ENCODE results near the gene ITIH4.

Gene ITIH4

DNA sequence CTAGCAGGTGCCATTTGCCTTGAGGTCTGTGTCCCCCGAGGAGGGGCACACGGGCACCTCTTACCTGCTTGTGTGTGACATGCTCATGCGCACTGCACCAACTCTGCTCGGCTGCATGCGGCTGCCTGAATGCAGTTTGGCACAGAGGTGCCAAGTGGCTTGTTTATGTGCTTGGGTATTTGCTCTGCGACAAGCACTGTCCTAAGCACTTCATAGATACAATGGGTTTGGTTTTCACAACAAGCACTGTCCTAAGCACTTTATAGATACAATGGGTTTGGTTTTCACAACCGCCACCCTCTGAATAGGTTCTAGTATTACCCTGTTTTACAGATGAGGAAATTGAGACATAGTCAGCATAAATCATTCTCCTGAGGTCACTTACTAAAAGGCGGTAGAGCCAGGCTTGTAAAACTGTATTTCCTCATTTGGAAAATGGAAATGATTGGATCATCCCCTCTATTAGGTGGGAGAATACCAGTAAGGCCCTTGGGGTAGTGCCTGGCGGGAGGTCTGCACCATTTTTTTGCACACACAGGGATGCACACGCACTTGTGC lies 487 bp downstream of the ITIH4 start:
- no peak for DNase-seq

DNA sequence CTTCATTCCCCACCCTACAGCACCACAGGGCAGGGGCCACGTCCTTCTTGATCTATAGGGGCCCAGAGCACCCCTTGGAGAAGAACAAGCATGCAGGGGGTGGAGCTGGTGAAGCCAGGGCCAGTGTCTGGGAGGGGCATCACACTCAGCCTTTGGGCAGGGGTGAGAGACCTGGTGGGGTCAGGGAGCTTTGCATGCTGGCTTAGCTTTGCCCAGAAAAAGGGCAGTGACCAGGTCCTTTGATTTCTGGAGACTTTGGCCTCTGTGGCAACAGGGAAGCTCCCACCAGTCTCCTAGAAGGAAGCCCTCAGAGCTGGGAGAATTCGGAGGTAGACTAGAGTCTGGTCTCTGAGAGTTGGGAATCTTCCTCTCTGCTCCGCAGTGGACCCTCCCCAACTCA lies 990 bp downstream of the ITIH4 start:
- no peak for DNase-seq

DNA sequence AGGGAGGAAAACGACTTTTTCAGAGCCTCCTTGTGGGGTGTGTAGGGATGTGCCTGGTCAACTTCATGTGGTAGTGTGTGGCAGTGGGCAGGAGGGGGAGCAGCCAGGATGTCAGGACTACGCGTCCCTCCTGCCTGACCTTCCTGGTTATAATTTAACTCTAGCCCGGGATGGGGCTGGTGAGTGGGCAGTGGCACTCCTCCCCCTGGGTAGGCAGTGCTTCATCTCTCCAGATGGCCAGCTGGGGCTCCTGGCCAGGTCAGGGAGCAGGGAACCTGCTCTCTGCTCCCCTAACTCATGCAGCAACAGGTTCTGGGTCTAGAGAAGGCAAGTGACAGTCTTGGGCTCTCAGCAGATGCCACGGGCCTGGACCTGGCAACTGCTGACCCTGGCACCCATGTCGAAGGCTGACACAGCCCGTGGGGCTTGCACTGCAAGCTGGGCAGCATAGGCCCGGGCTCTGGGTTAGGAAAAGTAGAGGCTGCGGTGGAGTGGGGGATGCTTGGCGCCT lies 2.6 kb downstream of the ITIH4 start:
- DNase-seq: no peak

DNA sequence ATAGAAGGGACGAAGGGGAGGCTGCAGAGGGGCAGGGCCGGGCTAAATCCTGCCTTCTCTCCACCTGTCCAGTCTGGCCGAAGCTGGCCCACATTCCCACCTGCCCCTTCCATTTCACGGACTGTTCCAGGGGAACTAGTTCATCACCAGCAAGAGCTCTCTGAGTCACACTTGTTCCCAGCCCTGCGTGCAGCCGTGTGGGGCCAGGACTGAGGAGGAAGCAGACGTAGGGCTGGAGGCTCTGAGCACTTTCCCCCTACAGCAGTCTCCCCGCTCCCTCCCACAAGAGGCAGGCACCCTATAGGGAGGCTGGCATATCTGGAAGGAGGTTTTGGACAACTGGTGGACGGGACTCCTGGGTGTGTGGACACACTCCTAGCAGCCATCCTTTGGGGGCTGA lies 3.0 kb downstream of the ITIH4 start:
- no peak for DNase-seq

DNA sequence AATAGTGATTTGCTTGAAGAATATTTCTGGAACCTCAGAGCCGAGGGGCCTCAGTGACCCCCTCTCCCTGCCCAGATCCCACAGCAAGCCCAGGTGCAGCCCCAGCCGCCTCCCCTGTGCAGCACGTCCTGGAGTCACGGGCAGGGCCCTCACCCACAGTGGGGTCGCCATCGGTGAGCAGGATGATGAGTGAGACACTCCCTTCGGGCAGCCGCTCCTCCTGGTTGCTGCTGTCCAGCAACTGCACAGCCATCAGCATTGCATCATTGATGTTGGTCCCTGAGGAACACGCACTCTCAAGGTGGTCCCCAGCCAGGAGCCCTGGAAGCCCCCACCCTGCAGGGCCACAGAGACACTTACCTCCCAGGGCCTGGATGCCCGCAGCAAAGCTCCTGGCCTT lies 6.4 kb downstream of the ITIH4 start:
- DNase-seq: no peak

DNA sequence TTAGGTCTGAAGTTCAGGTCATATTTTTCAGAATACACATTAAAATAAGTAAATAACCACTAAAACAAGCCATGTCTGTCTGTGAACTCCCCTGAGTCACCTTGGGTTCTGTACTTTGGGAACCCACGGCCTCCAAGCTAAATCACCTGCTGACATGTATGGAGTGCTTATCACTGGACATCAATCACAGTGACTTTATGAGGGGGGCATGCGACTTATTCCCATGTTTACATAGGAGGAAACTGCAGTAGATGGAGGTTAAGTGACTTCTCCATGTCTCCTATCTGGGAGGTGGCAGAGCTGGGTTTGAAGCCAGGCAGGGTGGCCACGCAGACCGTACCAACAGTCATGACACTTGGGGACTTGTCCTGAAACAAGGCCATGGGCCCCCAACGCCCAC lies 8.1 kb downstream of the ITIH4 start:
- no peak for DNase-seq

DNA sequence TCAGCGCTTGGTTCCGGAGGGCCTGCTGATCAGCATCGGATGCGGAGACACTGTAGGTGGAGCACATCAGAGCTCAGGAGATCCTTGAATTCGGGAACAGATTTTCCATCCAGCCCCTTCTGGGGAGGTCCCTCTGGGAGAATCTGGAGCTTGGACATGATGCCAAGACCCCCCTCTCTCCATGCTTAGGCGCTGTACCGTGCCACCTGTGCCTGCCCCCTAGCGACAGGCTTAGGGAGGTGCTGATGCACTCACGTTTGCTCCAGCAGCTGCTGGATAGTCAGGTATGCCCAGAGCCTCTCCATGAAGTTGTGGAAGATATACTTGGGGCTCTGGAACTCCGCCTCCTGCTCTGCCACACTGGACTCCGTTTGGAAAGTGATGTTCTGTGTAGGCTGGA lies 9.7 kb downstream of the ITIH4 start:
- no peak for DNase-seq

DNA sequence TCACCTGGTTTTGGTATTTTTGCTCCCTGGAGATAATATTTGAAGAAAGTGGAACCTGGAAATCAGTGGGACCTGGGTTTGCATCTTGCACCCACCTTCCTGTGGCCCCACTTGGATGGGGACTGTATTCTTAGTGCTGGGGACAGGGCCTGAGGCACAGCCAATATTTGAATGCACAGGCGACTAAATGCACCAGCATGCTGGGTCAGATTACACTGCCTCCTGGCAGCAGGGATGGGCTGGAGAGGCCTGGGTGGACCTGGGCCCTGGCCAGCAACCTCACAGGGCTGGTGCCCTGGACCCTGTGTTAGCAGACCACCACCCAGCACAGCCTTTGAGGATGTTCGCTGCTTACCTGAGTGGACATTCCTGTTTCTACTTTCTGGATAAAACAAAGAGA lies 10.5 kb downstream of the ITIH4 start:
- DNase-seq: no peak

DNA sequence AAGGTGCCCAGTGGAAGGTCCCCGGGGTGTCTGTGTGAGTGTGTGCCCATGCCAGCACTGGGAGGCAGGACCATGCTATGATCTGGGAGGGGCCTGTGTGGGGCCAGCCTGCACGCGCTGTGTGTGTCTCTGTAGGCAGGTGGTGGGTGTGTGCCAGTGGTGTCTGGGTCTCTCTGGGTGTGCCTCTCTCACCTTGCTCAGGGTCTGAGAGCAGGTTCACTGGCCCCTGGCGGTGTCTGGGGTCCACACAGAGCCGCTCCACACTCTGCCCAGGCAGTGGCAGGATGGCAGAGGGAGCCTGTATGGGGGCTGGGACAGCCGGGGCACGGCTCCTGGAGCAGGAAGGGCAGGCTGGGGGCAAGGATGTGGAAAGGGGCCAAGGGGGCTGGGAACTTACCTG lies 12.6 kb downstream of the ITIH4 start:
- no peak for DNase-seq

DNA sequence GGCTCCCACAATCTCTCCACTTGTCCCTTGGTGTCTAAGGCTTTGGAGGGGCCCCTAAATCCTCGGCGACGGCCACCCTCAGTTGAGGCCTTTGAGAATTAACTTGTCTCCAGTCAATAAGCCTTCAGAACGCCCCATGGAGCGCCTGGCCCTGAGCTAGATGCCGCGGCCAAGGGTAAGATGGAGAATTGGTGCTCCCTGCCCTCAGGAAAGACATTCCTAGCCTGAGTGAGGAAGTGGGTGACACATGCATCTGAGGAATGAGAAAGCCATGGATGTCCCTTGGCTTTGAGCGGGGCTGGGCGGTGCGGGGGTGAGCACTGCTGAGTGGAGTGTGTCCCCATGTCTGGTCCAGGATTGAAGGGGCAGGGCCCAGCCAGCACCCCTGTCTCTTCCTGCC lies 13.3 kb downstream of the ITIH4 start:
- DNase-seq: no peak

DNA sequence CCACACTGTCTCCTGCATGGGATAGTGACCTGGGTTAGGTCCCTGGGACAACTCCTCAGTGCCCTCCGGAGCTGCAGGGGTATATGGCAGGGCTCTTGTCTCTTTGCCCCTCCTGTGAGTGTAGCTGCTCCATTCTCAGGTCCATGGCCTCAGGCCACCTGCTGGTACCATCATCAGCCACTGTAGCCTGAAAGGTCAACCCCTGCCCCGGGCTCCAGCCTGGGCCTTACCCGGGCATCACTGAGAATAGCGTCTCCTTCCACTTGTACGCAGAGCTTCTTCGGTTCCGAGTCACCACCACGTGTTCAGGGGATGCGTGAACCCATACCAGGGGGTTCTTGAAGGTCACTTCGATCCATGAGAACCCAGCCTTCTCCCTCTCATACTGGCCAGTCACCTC lies 13.8 kb downstream of the ITIH4 start:
- DNase-seq: no peak

DNA sequence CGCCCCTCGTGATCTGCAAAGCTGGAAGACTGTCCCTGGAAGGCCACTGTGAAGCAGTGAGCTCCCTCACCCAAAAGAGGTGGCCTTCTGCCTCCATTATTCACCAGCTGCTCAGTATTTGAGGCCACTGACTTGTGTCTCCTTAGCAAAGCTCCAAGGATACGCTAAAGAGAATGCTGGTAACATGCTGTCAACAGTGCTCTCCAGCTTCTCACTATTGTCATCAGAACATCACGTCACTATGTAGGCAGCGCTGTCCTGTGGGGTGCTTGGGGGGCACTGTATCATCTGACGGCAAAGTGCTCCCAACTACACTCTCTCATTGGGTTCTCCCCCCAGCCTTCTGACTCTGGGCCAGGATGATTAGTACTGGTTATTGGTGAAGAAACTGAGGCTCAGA lies 14.3 kb downstream of the ITIH4 start:
- DNase-seq: no peak

DNA sequence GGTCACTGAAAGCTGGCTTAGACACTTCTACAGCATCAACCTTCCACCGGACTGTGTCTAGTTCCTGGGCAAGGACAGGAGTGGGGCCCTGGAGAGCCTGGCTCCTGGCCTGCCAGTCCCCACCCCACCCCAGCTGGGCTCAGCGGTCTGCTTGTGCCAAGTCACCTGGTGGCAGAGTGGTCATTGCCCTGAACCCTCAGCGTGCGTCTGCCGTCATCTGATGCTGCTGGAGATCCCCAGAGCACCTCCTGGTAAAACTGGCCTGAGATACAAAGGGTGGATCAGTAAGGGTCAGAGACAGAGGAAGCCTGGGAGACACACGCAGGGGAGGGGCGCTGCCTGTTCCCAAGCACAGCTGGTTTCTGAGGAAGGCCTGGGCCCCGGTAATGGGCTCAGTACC lies 16.7 kb downstream of the ITIH4 start:
- no peak for DNase-seq

DNA sequence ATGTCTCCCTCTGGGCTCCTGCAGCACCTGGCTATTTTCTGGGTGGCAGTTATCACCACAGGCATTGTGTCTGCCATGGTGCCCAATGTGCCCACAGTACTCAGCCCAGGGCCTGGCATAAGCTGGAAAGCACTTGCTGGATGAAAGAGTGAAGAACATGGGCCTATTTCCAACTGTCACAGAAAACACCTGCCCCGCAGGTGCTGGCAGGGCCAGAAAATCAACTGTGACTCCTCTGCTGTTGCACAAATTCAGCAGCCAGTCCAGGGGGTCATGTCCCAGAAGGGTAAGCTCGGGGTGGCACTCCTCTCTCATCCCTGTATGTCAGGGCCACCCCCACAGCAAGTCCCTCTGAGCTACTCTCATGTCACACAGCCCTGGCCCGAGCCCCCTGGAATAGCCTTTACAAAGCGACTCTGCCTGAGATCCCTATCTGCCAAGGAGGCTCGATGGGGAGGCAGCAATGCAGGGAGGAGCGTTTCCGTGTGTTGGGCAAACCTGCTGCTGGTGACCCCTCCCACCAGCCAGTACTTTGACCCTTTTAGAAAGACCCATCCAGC lies 18.9 kb downstream of the ITIH4 start:
- no peak for DNase-seq

DNA sequence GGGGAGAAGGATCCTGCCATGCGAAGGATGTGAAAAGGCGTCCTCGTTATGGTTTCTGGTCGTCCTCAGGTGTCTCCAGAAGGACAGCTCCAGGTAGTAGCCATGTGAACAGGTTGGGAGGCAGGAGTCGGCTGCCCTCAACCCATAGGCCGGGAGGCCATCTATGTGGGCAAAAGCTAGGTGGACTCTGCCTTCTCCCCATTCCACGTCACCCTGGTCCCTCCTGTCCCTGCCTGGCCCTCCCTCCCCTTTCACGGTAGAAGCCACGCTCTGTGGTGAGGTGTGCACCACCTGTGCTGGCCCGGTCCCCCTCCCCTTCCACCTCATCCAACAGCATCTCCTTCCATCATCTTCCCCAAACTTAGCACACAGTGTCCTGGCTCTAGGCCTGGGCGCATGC lies 19.5 kb downstream of the ITIH4 start:
- no peak for DNase-seq

DNA sequence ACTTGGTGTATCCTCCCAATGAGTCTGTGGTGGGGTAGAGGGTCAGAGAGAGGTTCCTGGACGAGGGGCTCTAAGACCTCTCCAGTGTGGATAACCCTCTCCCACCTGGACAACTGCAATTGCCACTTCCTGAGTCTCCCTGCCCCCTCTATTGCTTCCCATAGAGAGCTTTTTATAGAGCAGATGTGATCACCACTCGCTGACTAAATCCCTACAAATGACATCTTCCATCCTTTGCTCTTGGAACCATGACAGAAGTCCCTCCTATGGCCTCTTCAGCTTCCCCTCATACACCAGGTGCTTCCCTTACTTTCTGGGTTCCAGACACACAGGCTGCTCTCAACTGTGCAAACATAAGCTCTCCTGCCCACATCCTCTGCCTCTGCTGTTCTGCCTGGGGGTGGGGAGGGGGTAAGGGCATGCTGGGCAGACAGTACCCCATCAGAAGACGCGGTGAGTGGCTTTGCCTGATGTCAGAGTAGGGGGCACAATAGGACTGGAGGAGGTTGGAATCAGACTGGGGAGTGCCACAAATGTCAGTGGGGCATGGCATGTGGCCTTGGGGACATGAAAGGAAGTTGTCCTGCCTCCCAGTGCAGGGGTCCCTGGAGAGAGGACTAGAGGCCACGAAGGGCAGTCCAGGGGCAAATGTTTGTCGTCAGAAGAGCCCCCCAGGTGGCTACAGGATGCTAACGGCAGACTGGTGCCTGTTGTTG lies 20.7 kb downstream of the ITIH4 start:
- DNase-seq: no peak

DNA sequence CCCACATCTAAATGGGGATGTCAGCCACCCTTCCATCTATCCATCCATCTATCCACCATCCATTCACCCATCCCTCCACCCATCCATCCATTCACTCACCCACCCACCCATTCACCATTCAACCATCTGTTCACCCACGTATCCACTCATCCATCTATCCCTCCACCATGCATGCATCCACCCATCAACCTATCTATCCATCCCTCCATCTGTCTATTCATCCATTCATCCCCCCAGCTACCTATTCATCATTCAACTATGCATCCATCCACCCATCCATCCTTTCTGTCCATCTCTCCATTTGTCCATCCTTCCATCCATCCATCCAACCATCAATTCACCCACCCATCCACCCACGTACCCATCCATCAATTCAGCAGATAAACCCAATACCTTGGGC lies 21.3 kb downstream of the ITIH4 start:
- DNase-seq: no peak

DNA sequence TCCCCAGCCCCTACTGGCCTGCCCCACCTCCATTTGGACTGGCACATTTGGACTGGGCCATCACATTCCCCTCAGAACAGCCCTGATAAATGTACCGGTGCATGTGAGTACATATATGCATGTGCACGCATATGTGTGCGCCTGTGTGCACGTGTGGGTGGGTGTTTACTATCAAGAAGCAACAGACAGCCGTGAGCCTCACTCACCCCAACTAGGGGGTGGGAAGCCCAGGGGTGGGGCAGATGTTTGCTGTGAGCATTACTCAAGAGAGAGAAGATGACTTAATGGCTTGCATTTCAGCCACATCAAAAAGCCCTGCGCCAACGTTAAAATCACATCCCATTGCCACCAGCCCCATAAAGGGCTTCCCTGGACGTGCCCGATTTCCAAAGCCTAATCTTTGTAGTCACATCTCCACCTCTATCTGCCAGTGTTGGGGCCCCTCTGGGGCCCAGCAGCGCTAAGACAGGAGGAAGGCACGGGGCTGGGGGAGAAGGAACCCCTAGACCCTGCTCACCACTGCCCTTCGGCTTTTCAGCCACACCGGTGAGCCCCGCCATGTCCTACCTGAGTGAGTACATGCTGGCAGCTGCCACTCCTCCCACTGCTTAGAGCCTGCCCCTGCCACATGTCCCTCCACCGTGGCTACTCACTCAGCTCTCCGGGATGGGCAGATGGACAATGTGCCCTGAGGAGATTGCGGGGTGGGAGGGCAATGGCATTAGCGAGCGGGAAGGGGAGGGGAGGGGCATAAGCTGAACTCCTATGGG lies 25.0 kb downstream of the ITIH4 start:
- no peak for DNase-seq

DNA sequence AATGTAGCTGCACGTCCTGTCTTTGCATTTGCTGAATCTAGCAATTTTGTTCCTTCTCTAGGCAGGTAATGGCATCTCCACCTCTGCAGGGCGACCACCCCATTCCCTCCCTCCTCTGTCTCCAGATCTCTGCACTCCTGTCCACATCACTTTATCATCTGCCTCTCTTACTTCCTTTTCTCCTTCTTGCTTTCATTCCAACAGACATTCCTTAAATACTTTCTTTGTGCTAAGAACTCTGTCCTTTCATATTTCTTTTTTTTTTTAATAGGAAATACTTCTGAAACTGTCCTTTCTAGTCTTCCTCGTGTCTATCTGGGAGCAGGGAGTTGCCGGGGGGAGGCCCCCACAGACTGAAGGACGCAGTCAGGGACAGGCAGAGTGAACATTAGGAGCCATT lies 28.6 kb downstream of the ITIH4 start:
- DNase-seq: no peak

DNA sequence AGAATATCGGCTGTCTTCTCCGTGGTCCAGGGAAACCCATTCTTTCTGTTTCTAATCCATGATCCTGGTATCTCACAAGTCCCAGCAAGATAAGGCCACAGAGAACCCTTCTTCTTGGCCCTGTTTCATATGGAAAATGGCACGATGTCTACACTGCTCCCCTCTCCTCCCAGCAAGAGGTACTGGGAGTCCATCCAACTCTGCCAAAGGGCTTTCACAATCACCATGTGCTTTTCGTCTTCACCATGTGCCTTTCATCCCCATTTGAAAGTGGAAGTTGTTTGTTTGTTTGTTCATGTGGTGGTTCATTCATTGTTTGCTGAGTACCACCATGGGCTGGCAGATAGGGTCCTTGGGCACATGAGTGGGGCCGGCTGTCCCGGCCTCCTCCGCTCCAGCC lies 30.4 kb downstream of the ITIH4 start:
- DNase-seq: no peak

DNA sequence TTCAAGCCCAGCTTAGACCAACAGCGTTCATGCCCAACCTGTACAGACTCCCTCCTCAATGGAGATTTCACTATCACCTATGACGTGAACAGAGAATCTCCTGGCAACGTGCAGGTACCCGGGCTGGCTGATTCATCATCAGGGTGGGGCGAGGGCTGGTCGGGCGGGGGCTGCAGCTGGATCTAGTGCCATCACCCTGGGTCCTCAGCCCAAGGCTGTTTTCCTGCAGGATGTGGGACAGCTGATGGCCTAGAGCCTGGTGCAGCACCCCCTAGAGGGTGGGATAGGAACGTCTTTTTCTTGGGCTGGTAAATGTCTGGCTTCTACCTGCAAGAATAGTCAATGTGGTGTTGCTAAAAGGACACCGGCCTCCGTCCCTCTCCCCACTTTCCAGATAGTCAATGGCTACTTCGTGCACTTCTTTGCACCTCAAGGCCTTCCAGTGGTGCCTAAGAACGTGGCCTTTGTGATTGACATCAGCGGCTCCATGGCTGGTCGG lies 31.4 kb downstream of the ITIH4 start:
- DNase-seq: no peak

DNA sequence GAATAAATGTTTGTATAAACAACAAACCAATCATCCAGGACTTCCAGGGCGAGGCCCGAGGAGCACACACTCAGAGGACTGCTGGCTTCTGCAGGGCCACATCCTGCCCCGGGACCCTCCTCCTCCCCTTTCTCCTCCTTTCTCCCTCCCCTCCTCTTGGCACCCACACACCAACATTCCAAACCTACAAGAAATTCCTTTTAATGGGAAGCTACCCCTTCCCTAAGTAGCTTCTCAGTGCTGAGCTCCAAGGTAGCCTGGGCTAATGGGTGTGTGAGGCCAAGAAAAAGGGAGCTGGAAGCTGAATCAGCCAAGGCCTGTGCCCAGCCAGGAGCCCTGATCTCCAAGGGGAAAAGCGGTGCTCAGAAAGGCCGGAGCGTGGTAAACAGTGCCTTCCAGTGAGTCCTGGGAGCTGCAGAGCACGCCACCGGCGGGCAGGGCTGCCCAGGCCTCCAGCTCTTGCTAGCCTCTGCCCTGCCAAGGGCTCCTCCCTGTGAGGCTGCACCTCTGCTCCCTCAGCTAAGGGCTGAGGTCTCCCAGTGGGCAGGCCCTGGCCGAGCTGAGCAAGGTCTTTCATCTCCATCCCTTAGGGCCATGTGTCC lies 32.0 kb downstream of the ITIH4 start:
- no peak for DNase-seq

DNA sequence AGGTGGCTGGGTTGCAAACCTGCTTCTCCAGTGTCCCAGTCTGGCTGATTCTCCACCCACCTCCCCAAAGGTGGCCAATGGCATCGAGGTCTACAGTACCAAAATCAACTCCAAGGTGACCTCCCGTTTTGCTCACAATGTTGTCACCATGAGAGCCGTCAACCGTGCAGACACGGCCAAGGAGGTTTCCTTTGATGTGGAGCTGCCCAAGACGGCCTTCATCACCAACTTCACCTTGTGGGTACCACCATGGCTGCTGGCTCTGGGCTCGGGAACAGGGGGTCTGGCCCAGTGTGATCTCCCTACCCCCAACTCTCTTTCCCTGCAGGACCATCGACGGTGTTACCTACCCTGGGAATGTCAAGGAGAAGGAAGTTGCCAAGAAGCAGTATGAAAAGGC lies 34.1 kb downstream of the ITIH4 start:
- no peak for DNase-seq
